AG09319 (cell line): ENCODE data around the gene SLC35A5.
"Not testable (repeated sequence)": the region's sequence is repeated elsewhere in the genome, so short reads cannot be mapped to it uniquely, and the experiment has no call there.

Experiments
- DNase-seq: peaks from one replicate; pipeline ENCODE4 v3.0.0-alpha.2; 2010; ENCODE audit warnings: low read depth; ENCODE audit errors: extremely low read depth
- CTCF ChIP-seq: IDR thresholded peaks from 2 replicates; pipeline ENCODE4 v1.5.1; 2011; ENCODE audit warnings: low read depth, mild to moderate bottlenecking, inconsistent platforms, low read length, moderate library complexity

SLC35A5 gene

GRCh38 chr3:112560721-112561483 is 943 bp upstream of the SLC35A5 start:
- no peak for TF ChIP-seq CTCF
- peak; percentile 40 for DNase-seq

GRCh38 chr3:112561484-112561733 is 436 bp upstream of the SLC35A5 start:
- no peak for TF ChIP-seq CTCF
- DNase-seq: no peak

- DNase-seq: not testable (repeated sequence)
These were observed 2.5 kb downstream of the SLC35A5 start for GRCh38 chr3:112564247-112564939.

- no peak for TF ChIP-seq CTCF
- no peak for DNase-seq
These were observed 3.1 kb downstream of the SLC35A5 start for GRCh38 chr3:112564940-112565305.

- no peak for TF ChIP-seq CTCF
- DNase-seq: no peak
These were observed 6.8 kb downstream of the SLC35A5 start for GRCh38 chr3:112568642-112569041.

GRCh38 chr3:112569265-112569664 is 7.4 kb downstream of the SLC35A5 start:
- no peak for TF ChIP-seq CTCF
- no peak for DNase-seq

GRCh38 chr3:112572701-112573100 is 10.9 kb downstream of the SLC35A5 start:
- no peak for DNase-seq
- TF ChIP-seq CTCF: no peak

- DNase-seq: no peak
- TF ChIP-seq CTCF: no peak
These were observed 17.4 kb downstream of the SLC35A5 start for GRCh38 chr3:112579232-112579631.
